ENCODE data around the gene ZNF563.
A peak's percentile ranks its signal among the peaks of the same experiment; 100 is the strongest.

ZNF563 gene

DNA sequence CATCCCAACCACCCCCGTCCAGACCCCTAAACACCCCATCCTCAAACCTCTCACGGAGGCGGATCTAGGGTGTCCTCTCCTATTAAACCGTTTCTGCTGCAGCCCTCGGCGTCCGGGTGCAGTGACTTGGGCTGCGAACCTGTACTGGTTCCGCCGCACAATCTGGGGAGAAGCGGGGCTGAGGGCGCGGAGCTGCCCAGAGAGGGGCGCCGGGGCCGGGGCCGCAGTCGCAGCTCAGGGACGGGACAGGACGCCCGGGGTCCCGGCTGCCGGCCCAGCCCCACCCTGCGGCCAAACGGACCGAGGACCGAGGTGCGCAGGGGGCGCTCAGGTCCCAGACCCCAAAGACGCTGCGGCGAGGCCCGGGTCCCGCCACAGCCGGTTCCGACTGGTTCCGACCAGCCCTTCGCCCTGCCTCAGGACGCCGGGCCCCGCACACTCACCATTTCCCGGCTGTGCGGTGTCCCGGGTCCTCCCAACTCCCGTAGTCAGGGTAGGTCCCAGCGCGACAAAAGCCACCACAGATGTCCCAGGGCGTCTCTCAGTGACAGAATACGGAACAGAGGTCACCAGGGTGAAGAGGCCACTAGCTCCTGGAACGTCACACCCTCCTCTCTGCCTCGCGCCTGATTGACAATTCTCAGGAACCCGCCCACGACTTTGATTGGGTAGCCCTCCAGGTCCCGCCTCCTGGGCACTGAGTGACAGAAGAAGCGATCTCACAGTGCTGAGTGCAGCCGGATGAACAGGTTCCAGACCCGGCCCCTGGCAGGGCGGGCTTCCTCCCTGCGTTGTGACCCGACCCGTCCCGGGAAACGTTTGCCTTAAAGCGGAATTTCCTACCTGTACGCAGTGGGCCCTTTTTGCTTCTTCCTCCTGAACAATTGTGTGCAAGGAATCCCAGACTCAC is 38.9 kb downstream of the ZNF563 start, which contains the start of gene ZNF44:
TSS of gene ZNF44 (minus strand) at position 635 of the 910 bp plus-strand sequence. CDS start at position 446, 189 bp downstream.
- peak; percentile 94 for DNase-seq

DNA sequence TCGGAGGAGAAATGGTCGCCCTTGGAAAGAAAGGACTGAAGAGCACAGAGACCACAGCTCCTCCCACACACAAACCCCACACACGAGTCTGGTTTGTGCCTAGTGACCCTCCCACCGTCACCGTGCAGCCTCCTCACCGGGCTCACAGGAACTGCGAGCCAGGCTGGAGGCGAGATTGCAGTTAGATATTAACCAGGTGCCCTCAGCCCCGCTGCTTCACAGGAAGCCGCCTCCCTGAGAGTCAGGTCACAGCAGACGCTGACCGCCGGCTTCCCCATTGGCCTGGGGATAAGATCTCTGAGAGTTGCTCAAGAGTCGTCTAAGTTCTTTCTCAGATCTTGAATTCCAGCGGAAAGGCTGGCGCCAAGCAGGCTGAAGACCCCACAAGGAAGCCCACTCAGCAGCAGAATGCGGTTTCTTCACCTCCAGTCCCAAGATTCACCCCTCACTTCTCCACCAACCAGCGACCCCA is 39.6 kb downstream of the ZNF563 start:
- DNase-seq, result no peak

DNA sequence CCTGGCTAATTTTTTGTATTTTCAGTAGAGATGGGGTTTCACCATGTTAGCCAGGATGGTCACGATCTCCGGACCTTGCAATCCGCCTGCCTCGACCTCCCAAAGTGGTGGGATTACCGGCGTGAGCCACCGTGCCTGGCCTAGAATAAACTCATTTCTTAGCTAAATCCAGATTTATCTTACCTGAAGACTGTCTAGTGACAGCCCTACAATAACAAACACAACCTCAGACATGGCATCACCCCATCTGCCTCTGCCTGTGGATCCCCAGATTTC is 43.7 kb downstream of the ZNF563 start:
- no peak for DNase-seq

DNA sequence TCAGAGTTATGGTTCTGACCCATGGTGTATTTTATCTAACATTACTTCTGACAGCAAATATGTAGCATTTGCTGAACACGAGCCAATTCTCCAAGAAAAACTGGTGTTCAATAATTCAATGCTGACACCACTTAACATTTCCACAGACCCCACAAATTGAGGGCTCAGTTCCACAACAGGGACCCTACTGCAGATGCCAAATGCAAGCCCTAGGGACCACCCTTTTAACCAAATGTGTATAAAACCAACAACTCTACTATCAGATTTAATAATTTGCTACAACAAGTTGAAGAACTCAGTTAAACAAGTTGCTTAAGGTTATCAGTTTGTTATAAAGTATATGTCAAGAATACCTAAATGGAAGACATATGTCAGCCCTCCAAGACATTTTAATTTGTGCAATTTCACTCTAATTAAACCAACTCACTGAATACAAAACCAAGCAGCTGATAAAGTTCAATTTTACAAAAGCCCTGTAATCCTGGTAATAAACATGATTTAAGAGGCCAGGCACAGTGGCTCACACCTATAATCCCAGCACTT is 45.4 kb downstream of the ZNF563 start:
- DNase-seq, result no peak

DNA sequence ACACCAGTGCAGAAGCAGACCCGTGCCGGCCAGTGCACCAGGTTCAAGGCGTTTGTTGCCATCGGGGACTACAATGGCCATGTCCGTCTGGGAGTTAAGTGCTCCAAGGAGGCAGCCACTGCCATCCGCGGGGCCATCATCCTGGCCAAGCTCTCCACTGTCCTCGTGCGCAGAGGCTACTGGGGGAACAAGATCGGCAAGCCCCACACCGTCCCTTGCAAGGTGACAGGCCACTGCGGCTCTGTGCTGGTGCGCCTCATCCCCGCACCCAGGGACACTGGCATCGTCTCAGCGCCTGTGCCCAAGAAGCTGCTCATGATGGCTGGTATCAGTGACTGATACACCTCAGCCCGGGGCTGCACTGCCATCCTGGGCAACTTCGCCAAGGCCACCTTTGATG is 48.8 kb downstream of the ZNF563 start:
- DNase-seq, result no peak

DNA sequence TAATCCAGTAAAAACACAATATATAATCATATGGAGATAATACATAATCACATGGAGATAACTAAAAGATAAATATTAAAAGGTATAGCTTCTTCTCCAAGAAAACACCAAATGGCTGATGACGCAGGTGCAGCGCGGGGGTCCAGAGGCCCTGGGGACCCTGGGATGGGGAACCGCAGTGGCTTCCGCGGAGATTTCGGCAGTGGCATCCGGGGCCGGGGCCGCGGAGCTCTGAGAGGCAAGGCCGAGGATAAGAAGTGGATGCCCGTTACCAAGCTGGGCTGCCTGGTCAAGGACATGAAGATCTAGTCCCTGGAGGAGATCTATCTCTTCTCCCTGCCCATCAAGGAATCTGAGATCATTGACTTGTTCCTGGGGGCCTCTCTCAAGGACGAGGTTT is 49.2 kb downstream of the ZNF563 start:
- no peak for DNase-seq

DNA sequence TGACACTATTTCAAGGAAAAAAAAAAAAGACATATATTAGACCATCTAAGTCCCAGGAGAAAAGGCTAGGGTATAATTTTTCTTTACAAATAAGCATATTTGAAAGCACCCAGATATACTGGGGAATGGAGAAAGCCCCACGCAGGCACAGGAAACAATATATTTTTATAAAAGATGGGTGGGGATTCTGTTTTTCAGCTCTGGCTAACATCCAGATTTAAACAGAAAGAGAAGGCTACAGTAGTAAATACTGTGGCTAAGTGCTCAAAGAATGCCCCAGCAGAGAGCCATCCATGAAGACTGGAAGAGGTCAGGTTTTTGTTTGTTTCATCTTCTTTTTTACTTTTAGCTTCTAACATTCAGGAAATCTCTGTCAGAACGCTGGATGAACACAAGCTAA is 54.7 kb downstream of the ZNF563 start:
- DNase-seq, result no peak

DNA sequence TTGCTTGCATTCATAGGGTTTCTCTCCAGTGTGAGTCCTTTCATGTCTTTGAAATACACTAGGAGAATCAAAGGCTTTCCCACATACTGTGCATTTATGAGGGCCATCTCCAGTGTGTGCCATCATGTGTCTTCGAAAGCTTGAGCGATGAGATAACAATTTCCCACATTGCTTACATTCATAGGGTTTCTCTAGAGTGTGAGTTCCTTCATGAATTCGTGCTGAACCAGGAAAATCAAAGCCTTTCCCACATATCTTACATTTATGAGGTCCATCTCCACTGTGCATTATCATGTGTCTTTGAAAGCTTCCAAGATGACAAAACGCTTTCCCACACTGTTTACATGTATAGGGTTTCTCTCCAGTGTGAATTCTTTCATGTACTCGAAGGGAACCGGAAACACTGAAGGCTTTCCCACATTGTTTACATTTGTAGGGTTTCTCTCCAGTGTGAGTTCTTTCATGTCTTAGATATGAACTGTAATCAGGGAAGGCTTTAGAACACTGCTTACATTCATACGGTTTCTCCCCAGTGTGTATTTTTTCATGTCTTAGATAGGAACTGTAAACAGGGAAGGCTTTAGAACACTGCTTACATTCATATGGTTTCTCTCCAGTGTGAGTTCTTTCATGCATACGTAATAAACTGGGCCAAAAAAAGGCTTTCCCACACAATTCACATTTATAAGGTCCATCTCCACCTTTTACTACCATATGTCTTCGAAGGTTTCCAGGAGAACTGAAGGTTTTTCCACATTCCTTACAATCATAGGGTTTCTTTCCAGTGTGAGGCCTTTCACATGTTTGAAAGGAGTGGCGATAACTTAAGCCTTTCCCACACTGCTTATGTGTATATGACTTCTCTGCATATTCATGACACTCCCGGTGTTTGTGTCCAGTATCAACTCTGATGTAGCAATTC is 60.2 kb downstream of the ZNF563 start:
- DNase-seq, result no peak

DNA sequence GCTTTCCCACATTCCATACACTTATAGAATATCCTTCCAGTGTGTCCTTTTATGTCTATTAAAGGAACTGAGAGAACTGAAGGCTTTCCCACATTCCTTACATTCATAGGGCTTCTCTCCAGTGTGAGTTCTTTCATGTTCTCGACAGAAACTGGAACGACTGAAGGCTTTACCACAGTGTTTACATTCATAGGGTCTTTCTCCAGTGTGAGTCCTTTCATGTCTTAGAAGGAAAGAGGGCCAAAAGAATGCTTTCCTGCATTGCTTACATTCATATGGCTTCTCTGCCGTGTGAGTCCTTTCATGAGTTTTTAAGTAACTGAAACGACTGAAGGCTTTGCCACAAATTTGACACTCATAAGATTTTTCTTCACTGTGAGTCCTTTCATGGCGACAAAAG is 61.0 kb downstream of the ZNF563 start:
- no peak for DNase-seq

DNA sequence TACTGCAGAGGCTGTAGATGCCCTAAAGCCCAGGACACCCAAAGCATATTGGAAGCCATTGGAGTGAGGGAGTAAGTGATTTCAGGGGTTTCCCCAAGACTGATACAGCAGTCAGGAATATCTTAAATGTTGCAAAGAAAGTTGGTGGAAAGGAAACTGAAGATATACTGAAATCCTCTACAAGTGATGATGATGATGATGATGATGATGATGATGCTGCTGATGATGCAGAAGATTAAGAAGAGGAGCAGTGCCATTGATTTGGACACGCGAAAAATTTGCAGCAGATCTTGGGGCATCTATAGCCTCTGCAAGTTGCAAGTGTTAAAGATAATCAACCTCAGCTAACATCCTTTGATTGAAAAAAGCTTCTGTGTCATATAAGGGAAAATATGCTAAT is 62.6 kb downstream of the ZNF563 start:
- no peak for DNase-seq

All from DMS 273 treated with DMSO at 0.1 percent for 48 hours (cell line).